Neural progenitor cell (in vitro differentiated cells): Measurements from ENCODE around the gene FTSJ3. TPM values are rescaled to one million over a fixed set of nuclear protein-coding genes. Genes with fewer than 3 reads are reported as not detected.

ENCODE experiments used
- DNase-seq: peaks from one replicate; pipeline ENCODE4 v3.0.0-alpha.2; 2016; ENCODE audit warnings: low spot score
- H2AFZ ChIP-seq: fragments of 200-600 bp; sonication (generic); replicated peaks from 2 replicates; pipeline ENCODE4 v1.6.1; 2016; ENCODE audit warnings: antibody characterized with exemption
- H3F3A ChIP-seq: fragments of 200-600 bp; sonication (generic); 2 replicates; pipeline ENCODE4 v1.6.1; 2016; ENCODE audit warnings: antibody characterized with exemption, low read depth
- H3K27ac ChIP-seq: fragments of 200-600 bp; sonication (generic); 2 replicates; pipeline ENCODE4 v1.5.1; 2016; ENCODE audit warnings: mild to moderate bottlenecking
- H3K27me3 ChIP-seq: fragments of 200-600 bp; sonication (generic); 2 replicates; pipeline ENCODE4 v1.6.1; 2016; ENCODE audit warnings: mild to moderate bottlenecking, moderate library complexity
- H3K36me3 ChIP-seq: fragments of 200-600 bp; sonication (generic); 2 replicates; pipeline ENCODE4 v1.5.1; 2016
- H3K4me1 ChIP-seq: fragments of 200-600 bp; sonication (generic); 2 replicates; pipeline ENCODE4 v1.6.1; 2016; ENCODE audit warnings: mixed run types
- H3K4me2 ChIP-seq: fragments of 200-600 bp; sonication (generic); 2 replicates; pipeline ENCODE4 v1.6.1; 2016
- H3K4me3 ChIP-seq: fragments of 200-600 bp; sonication (generic); 2 replicates; pipeline ENCODE4 v1.5.1; 2016
- H3K79me2 ChIP-seq: fragments of 200-600 bp; sonication (generic); 2 replicates; pipeline ENCODE4 v1.6.1; 2016; ENCODE audit warnings: low read depth
- H3K9ac ChIP-seq: fragments of 200-600 bp; sonication (generic); 2 replicates; pipeline ENCODE4 v1.6.1; 2016
- H3K9me3 ChIP-seq: fragments of 200-600 bp; sonication (generic); 2 replicates; pipeline ENCODE4 v1.5.1; 2016; ENCODE audit warnings: low read depth
- H4K20me1 ChIP-seq: fragments of 200-600 bp; sonication (generic); 2 replicates; pipeline ENCODE4 v1.6.1; 2016; ENCODE audit warnings: low read depth
- H3K27ac Mint-ChIP-seq: 3 replicates; pipeline ENCODE4 v1.8.0; 2021; ENCODE audit warnings: mixed read lengths
- H3K27me3 Mint-ChIP-seq: 2 replicates; pipeline ENCODE4 v1.8.0; 2022; ENCODE audit warnings: low read depth, mild to moderate bottlenecking, inconsistent platforms, moderate library complexity, mixed read lengths; ENCODE audit not compliant: insufficient read depth
- H3K36me3 Mint-ChIP-seq: 3 replicates; pipeline ENCODE4 v1.8.0; 2021; ENCODE audit warnings: mixed read lengths
- H3K4me1 Mint-ChIP-seq: 3 replicates; pipeline ENCODE4 v1.8.0; 2021; ENCODE audit warnings: mixed read lengths
- H3K4me3 Mint-ChIP-seq: 3 replicates; pipeline ENCODE4 v1.8.0; 2021; ENCODE audit warnings: mild to moderate bottlenecking, moderate library complexity, mixed read lengths
- H3K9me3 Mint-ChIP-seq: 3 replicates; pipeline ENCODE4 v1.8.0; 2020; ENCODE audit warnings: mixed read lengths
- CTCF ChIP-seq: fragments of 200-600 bp; sonication (generic); IDR thresholded peaks from 2 replicates; pipeline ENCODE4 v1.5.1; 2017; ENCODE audit warnings: antibody characterized with exemption, mild to moderate bottlenecking
- EZH2 ChIP-seq: fragments of 200-600 bp; sonication (generic); IDR thresholded peaks from 2 replicates; pipeline ENCODE4 v1.6.1; 2017; ENCODE audit warnings: antibody characterized with exemption, mild to moderate bottlenecking, moderate library complexity
- EZH2phosphoT487 ChIP-seq: fragments of 200-600 bp; sonication (generic); IDR thresholded peaks from 2 replicates; pipeline ENCODE4 v1.6.1; 2017; ENCODE audit warnings: antibody characterized with exemption
- total RNA-seq: library from RNA; depleted of rRNA; stranded (reverse); fragments of >200 nt; gene quantifications from 2 replicates; pipeline ENCODE4 v1.2.3, GENCODE V29; 2015; ENCODE audit warnings: low replicate concordance

FTSJ3 gene
- total RNA-seq, 1 donor from 2014 or later, result 21.8 TPM

- Mint-ChIP-seq H3K27ac (no peak overlapping the region), H3K36me3 (peaks cover 31% of the 10 kb centered on the region), H3K9me3 (no peaks in the 10 kb centered on the region), H3K4me1 (peaks cover 15% of the 10 kb centered on the region), H3K27me3 (peaks cover 9% of the 10 kb centered on the region), H3K4me3 (no peak overlapping the region)
- peaks cover 22% of the 10 kb centered on the region for H3F3A ChIP-seq
- H3K9ac ChIP-seq, result no peak overlapping the region
- no peak overlapping the region for H3K27ac ChIP-seq
- DNase-seq, result no peak
- no peak overlapping the region for H3K4me3 ChIP-seq
- peaks cover 5% of the 10 kb centered on the region for H3K36me3 ChIP-seq
- peaks cover 3% of the 10 kb centered on the region for H4K20me1 ChIP-seq
- peaks cover 6% of the 10 kb centered on the region for H3K4me1 ChIP-seq
- peaks cover 26% of the 10 kb centered on the region for H3K79me2 ChIP-seq
- no peak for TF ChIP-seq CTCF
- TF ChIP-seq EZH2, result no peak
- no peak for TF ChIP-seq EZH2phosphoT487
- H3K27me3 ChIP-seq, result no peaks in the 10 kb centered on the region
- no peaks in the 10 kb centered on the region for H3K9me3 ChIP-seq
- H3K4me2 ChIP-seq, result no peak overlapping the region
- no peak overlapping the region for H2AFZ ChIP-seq
Measured at GRCh38 chr17:63831505-63831904, 4.0 kb upstream of the FTSJ3 start.

GRCh38 chr17:63830904-63831491 lies 3.5 kb upstream of the FTSJ3 start:
- no peaks in the 10 kb centered on the region for H3K9me3 Mint-ChIP-seq
- no peak for DNase-seq
- Histone ChIP-seq H3K4me1 (peaks cover 7% of the 10 kb centered on the region), H3K9ac (no peak overlapping the region), H4K20me1 (peaks cover 3% of the 10 kb centered on the region), H3F3A (peaks cover 22% of the 10 kb centered on the region), H2AFZ (no peak overlapping the region), H3K4me3 (no peak overlapping the region), H3K36me3 (peaks cover 5% of the 10 kb centered on the region), H3K9me3 (no peaks in the 10 kb centered on the region), H3K27ac (no peak overlapping the region), H3K4me2 (no peak overlapping the region), H3K27me3 (no peaks in the 10 kb centered on the region), H3K79me2 (peaks cover 31% of the 10 kb centered on the region)
- peaks cover 31% of the 10 kb centered on the region for H3K36me3 Mint-ChIP-seq
- TF ChIP-seq EZH2phosphoT487 (no peak), EZH2 (no peak), CTCF (no peak)
- H3K27me3 Mint-ChIP-seq, result peaks cover 11% of the 10 kb centered on the region
- H3K4me1 Mint-ChIP-seq, result peaks cover 20% of the 10 kb centered on the region
- no peak overlapping the region for H3K27ac Mint-ChIP-seq
- no peak overlapping the region for H3K4me3 Mint-ChIP-seq

GRCh38 chr17:63830278-63830677 lies 2.8 kb upstream of the FTSJ3 start:
- peaks cover 38% of the 10 kb centered on the region for H3K79me2 ChIP-seq
- H3K4me3 Mint-ChIP-seq, result no peak overlapping the region
- H3K27me3 Mint-ChIP-seq, result peaks cover 11% of the 10 kb centered on the region
- peaks cover 32% of the 10 kb centered on the region for H3K36me3 Mint-ChIP-seq
- no peaks in the 10 kb centered on the region for H3K9me3 ChIP-seq
- no peak overlapping the region for H3K4me3 ChIP-seq
- peaks cover 23% of the 10 kb centered on the region for H3K4me1 Mint-ChIP-seq
- no peak overlapping the region for H3K27ac ChIP-seq
- peaks cover 21% of the 10 kb centered on the region for H3F3A ChIP-seq
- no peak overlapping the region for H3K4me2 ChIP-seq
- no peaks in the 10 kb centered on the region for H3K27me3 ChIP-seq
- no peak overlapping the region for H2AFZ ChIP-seq
- DNase-seq, result no peak
- TF ChIP-seq EZH2, result no peak
- TF ChIP-seq EZH2phosphoT487, result no peak
- TF ChIP-seq CTCF, result no peak
- H3K36me3 ChIP-seq, result peaks cover 5% of the 10 kb centered on the region
- no peaks in the 10 kb centered on the region for H3K9me3 Mint-ChIP-seq
- H3K27ac Mint-ChIP-seq, result no peak overlapping the region
- peaks cover 11% of the 10 kb centered on the region for H3K4me1 ChIP-seq
- H4K20me1 ChIP-seq, result peaks cover 3% of the 10 kb centered on the region
- H3K9ac ChIP-seq, result no peak overlapping the region
